Uterus (tissue), 4 donors: ENCODE data around the gene NT5C1A. TPM values are rescaled to one million over a fixed set of nuclear protein-coding genes. Genes with fewer than 3 reads are reported as not detected.

Experiments used
- DNase-seq, 2 donors: peaks; one replicate each; pipeline ENCODE4 v3.0.0-alpha.2; 2019 to 2020
- H3K27ac ChIP-seq, 2 donors: fragments of 200-600 bp; sonication (generic); 1 replicate in 1 of 2; 2 replicates in 1 of 2; pipeline ENCODE4 v1.5.1; 2016 to 2018
- H3K27me3 ChIP-seq, 2 donors: fragments of 200-600 bp; sonication (generic); one replicate each; pipeline ENCODE4 v1.5.1; 2018 to 2019; ENCODE audit warnings: control low read depth in 1 of 2
- H3K36me3 ChIP-seq, 2 donors: fragments of 200-600 bp; sonication (generic); one replicate each; pipeline ENCODE4 v1.5.1; 2019; ENCODE audit warnings: control low read depth in 1 of 2
- H3K4me1 ChIP-seq, 2 donors: fragments of 200-600 bp; sonication (generic); one replicate each; pipeline ENCODE4 v1.5.1; 2018 to 2019; ENCODE audit warnings: control low read depth in 1 of 2
- H3K4me3 ChIP-seq, 2 donors: fragments of 200-600 bp; sonication (generic); 1 replicate in 1 of 2; 2 replicates in 1 of 2; pipeline ENCODE4 v1.5.1; 2018 to 2019; ENCODE audit warnings: mild to moderate bottlenecking in 1 of 2
- H3K9me3 ChIP-seq, 2 donors: fragments of 200-600 bp; sonication (generic); one replicate each; pipeline ENCODE4 v1.5.1; 2019; ENCODE audit warnings: control low read depth in 1 of 2
- POLR2A ChIP-seq, 2 donors: fragments of 450-650 bp; IDR thresholded peaks; one replicate each; pipeline ENCODE4 v1.6.1; 2016; ENCODE audit warnings: antibody characterized with exemption in 2 of 2, mild to moderate bottlenecking in 1 of 2, moderate library complexity in 1 of 2
- intact Hi-C: fragments of 100-400 bp; cut with DNase I; formaldehyde crosslinking; loops from one replicate; pipeline ENCODE4 v1.15.1; 2023; ENCODE audit warnings: low total_unique reads
- total RNA-seq, 4 donors: library from RNA; depleted of rRNA in 3 of 4; stranded (reverse); fragments of >200 nt in 3 of 4; gene quantifications; one replicate each; pipeline versions ENCODE4 v1.1.0 to v1.2.4, GENCODE V29; 2014 to 2023
- TF ChIP-seq, protein P1 (sequence below), 4 experiments: fragments of 200-600 bp in 2 of 4; fragments of 450-650 bp in 2 of 4; sonication (generic) in 2 of 4; IDR thresholded peaks; one replicate each; pipeline ENCODE4 v1.5.1; 2016 to 2019; ENCODE audit warnings: antibody characterized with exemption in 4 of 4, mild to moderate bottlenecking in 2 of 4, moderate library complexity in 1 of 4
- donor health status: DM: yes; HTN: yes; CAD: no.

The NT5C1A gene
- total RNA-seq, 4 donors from 2014 or later, result 1.1 to 1.8 TPM; not detected in 2

DNA sequence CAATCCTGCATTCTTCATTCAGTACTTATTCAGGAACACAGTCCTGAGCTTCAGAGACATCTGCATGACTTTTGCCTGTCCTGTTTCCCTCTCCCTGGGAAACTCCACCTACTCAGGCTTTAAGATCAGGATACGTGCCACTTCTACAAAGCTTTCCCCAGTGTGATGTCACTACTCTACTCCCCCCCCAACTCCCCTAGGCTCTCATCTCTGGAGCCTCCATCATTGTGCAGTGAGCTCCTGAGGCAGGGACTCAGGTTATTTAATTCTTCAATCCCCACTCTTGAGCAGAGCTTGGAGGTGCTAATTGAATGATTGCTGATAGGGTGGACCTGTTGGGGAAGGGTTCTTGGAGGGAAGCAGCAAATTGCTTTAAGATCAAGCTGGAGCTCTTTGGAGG, 1.2 kb downstream of the NT5C1A start:
- H3K4me1 ChIP-seq, result no peaks in the 10 kb centered on the region
- intact Hi-C loops, result no loop called here
- H3K27me3 ChIP-seq, result no peaks in the 10 kb centered on the region
- DNase-seq, result no peak
- H3K27ac ChIP-seq, result no peak overlapping the region
- H3K4me3 ChIP-seq, result no peak overlapping the region
- no peaks in the 10 kb centered on the region for H3K36me3 ChIP-seq
- TF ChIP-seq, protein P1, sequence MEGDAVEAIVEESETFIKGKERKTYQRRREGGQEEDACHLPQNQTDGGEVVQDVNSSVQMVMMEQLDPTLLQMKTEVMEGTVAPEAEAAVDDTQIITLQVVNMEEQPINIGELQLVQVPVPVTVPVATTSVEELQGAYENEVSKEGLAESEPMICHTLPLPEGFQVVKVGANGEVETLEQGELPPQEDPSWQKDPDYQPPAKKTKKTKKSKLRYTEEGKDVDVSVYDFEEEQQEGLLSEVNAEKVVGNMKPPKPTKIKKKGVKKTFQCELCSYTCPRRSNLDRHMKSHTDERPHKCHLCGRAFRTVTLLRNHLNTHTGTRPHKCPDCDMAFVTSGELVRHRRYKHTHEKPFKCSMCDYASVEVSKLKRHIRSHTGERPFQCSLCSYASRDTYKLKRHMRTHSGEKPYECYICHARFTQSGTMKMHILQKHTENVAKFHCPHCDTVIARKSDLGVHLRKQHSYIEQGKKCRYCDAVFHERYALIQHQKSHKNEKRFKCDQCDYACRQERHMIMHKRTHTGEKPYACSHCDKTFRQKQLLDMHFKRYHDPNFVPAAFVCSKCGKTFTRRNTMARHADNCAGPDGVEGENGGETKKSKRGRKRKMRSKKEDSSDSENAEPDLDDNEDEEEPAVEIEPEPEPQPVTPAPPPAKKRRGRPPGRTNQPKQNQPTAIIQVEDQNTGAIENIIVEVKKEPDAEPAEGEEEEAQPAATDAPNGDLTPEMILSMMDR (IDR thresholded peaks at IDR 0.05), result no peak
- no peak for TF ChIP-seq POLR2A (IDR thresholded peaks at IDR 0.05)
- H3K9me3 ChIP-seq, result no peaks in the 10 kb centered on the region

DNA sequence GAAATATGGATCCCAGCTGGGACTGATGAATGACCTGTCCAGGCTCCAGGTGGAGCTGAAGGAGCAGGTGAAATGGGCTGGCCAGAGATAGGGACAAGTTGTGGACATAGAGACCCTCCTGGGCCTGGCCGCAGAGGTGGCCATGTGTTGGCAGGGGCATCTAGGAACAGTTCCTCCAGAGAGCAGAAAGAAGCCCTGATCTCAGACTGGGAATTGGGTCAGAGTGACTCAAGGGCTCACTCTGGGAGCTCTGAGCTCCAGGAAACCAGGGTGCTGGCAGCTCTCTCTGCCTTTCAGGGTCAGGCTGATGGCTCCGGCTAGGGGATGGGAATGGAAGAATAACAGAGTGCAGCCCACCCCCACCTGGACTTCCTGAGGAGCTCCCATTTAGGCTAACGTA, 3.0 kb downstream of the NT5C1A start:
- Histone ChIP-seq H3K27ac (no peak overlapping the region), H3K4me1 (no peaks in the 10 kb centered on the region), H3K36me3 (no peaks in the 10 kb centered on the region), H3K9me3 (no peaks in the 10 kb centered on the region), H3K4me3 (no peak overlapping the region), H3K27me3 (no peaks in the 10 kb centered on the region)
- intact Hi-C loops, result no loop called here
- TF ChIP-seq, protein P1 (IDR thresholded peaks at IDR 0.05), result no peak
- no peak for TF ChIP-seq POLR2A (IDR thresholded peaks at IDR 0.05)
- DNase-seq, result no peak

- Histone ChIP-seq H3K27me3 (no peaks in the 10 kb centered on the region), H3K4me3 (no peak overlapping the region)
- intact Hi-C loops, result no loop called here
Observed at GRCh38 chr1:39668111-39668510, 3.8 kb downstream of the NT5C1A start.

GRCh38 chr1:39666772-39667171, 5.1 kb downstream of the NT5C1A start:
- Histone ChIP-seq H3K27ac (no peak overlapping the region), H3K27me3 (no peaks in the 10 kb centered on the region), H3K4me1 (no peaks in the 10 kb centered on the region), H3K36me3 (no peaks in the 10 kb centered on the region), H3K9me3 (no peaks in the 10 kb centered on the region), H3K4me3 (no peak overlapping the region)
- no peak for TF ChIP-seq POLR2A (IDR thresholded peaks at IDR 0.05)
- TF ChIP-seq, protein P1 (IDR thresholded peaks at IDR 0.05), result no peak
- intact Hi-C loops, result no loop called here
- no peak for DNase-seq

More at GRCh38 chr1:39668111-39668510, 3.8 kb downstream of the NT5C1A start:
- no peak for TF ChIP-seq POLR2A (IDR thresholded peaks at IDR 0.05)
- TF ChIP-seq, protein P1 (IDR thresholded peaks at IDR 0.05), result no peak
- Histone ChIP-seq H3K36me3 (no peaks in the 10 kb centered on the region), H3K27ac (no peak overlapping the region), H3K4me1 (no peaks in the 10 kb centered on the region), H3K9me3 (no peaks in the 10 kb centered on the region)
- no peak for DNase-seq

DNA sequence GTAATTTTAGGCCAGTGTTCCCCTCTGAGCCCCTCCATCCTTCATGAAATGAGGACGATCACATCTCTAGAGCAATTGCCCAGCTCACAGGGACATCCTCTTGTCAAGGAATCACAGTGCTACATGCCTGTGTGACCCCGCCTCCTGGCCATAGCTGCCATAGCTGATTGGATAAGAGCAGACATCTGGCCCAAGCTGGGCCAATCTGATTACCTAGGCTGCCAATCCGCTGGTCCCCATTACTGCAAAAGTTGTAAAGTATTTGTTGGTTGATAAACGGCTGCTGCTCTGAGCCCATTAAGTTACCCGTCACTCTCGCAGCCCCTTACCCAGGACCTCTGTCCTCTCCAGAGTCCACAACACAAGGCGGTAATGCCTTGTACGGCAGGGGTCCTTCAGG, 8.3 kb downstream of the NT5C1A start:
- no peak overlapping the region for H3K4me3 ChIP-seq
- H3K4me1 ChIP-seq, result no peaks in the 10 kb centered on the region
- H3K27me3 ChIP-seq, result no peaks in the 10 kb centered on the region
- no peaks in the 10 kb centered on the region for H3K9me3 ChIP-seq
- intact Hi-C loops, result no loop called here
- no peak for DNase-seq
- H3K36me3 ChIP-seq, result no peaks in the 10 kb centered on the region
- TF ChIP-seq POLR2A (IDR thresholded peaks at IDR 0.05), result no peak
- TF ChIP-seq, protein P1 (IDR thresholded peaks at IDR 0.05), result no peak
- no peak overlapping the region for H3K27ac ChIP-seq
